WTC11 (cell line): ENCODE data around the gene SPATA46. TPM values are rescaled to one million over a fixed set of nuclear protein-coding genes. Genes with fewer than 3 reads are reported as not detected.

ENCODE experiments used
- ATAC-seq: fragments of 200-7000 bp; cut with Tn5 transposase; 2 replicates; pipeline ENCODE4 v1.10.0; 2021; ENCODE audit warnings: mild to moderate bottlenecking, moderate library complexity
- CTCF ChIA-PET: fragments of 300-600 bp; sonication (Branson Sonifier 250); formaldehyde crosslinking; loops from one replicate; lab custom pipeline; 2021; ENCODE audit warnings: antibody characterized with exemption; lab: Charles Lee
- POLR2A ChIA-PET: fragments of 350-600 bp; sonication (Branson Sonifier 250); formaldehyde crosslinking; loops from one replicate; lab custom pipeline; 2021; ENCODE audit warnings: antibody characterized with exemption; lab: Charles Lee
- DNase-seq: peaks from one replicate; pipeline ENCODE4 v3.0.0; 2021; ENCODE audit warnings: low spot score
- H3K27ac Mint-ChIP-seq: 2 replicates; pipeline ENCODE4 v1.8.0; 2021; ENCODE audit warnings: mixed read lengths
- H3K27me3 Mint-ChIP-seq: 2 replicates; pipeline ENCODE4 v1.8.0; 2021; ENCODE audit warnings: low read depth, mild to moderate bottlenecking, moderate library complexity, mixed read lengths
- H3K36me3 Mint-ChIP-seq: 2 replicates; pipeline ENCODE4 v1.8.0; 2021; ENCODE audit warnings: mixed read lengths
- H3K4me1 Mint-ChIP-seq: 2 replicates; pipeline ENCODE4 v1.8.0; 2022; ENCODE audit warnings: mixed read lengths
- H3K4me3 Mint-ChIP-seq: 2 replicates; pipeline ENCODE4 v1.8.0; 2021; ENCODE audit warnings: mild to moderate bottlenecking, moderate library complexity, mixed read lengths
- H3K9me3 Mint-ChIP-seq: 2 replicates; pipeline ENCODE4 v1.8.0; 2021; ENCODE audit warnings: mixed read lengths
- ATF1 ChIP-seq: sonication (generic); formaldehyde crosslinking; IDR thresholded peaks from 2 replicates; pipeline ENCODE4 v1.8.1; 2023; ENCODE audit warnings: mild to moderate bottlenecking, moderate library complexity, missing genetic modification reagents
- ELF4 ChIP-seq: sonication (generic); formaldehyde crosslinking; IDR thresholded peaks from 2 replicates; pipeline ENCODE4 v1.8.1; 2022; ENCODE audit warnings: low read depth, mild to moderate bottlenecking, moderate library complexity, missing genetic modification reagents
- FOXK1 ChIP-seq: sonication (generic); formaldehyde crosslinking; IDR thresholded peaks from 2 replicates; pipeline ENCODE4 v1.8.0; 2022; ENCODE audit warnings: mild to moderate bottlenecking, moderate library complexity, missing genetic modification reagents
- HMGA2 ChIP-seq: fragments of 250-450 bp; sonication (Bioruptor Pico); IDR thresholded peaks from 2 replicates; pipeline ENCODE4 v1.4.0; 2021; ENCODE audit warnings: mild to moderate bottlenecking, moderate library complexity
- JAZF1 ChIP-seq: fragments of 250-450 bp; sonication (Bioruptor Pico); IDR thresholded peaks from 2 replicates; pipeline ENCODE4 v1.9.0; 2021; ENCODE audit warnings: moderate library complexity, mild to moderate bottlenecking, inconsistent platforms
- MAX ChIP-seq: sonication (generic); formaldehyde crosslinking; IDR thresholded peaks from 2 replicates; pipeline ENCODE4 v1.8.0; 2022; ENCODE audit warnings: mild to moderate bottlenecking, missing genetic modification reagents
- MYBL2 ChIP-seq: sonication (generic); formaldehyde crosslinking; IDR thresholded peaks from 2 replicates; pipeline ENCODE4 v1.8.1; 2023; ENCODE audit warnings: mild to moderate bottlenecking, moderate library complexity, missing genetic modification reagents
- NFE2L1 ChIP-seq: sonication (generic); formaldehyde crosslinking; IDR thresholded peaks from 2 replicates; pipeline ENCODE4 v1.8.1; 2023; ENCODE audit warnings: missing genetic modification reagents
- NR1H2 ChIP-seq: sonication (generic); formaldehyde crosslinking; IDR thresholded peaks from 2 replicates; pipeline ENCODE4 v1.9.0; 2021; ENCODE audit warnings: mild to moderate bottlenecking, moderate library complexity, missing genetic modification reagents
- PRRX2 ChIP-seq: fragments of 250-450 bp; sonication (Bioruptor Pico); IDR thresholded peaks from 2 replicates; pipeline ENCODE4 v1.8.0; 2021; ENCODE audit warnings: mild to moderate bottlenecking
- RELA ChIP-seq: sonication (generic); formaldehyde crosslinking; IDR thresholded peaks from 2 replicates; pipeline ENCODE4 v1.8.1; 2022; ENCODE audit warnings: missing genetic modification reagents, mild to moderate bottlenecking, borderline replicate concordance
- SMAD3 ChIP-seq: sonication (generic); formaldehyde crosslinking; IDR thresholded peaks from 2 replicates; pipeline ENCODE4 v1.8.0; 2022; ENCODE audit warnings: missing genetic modification reagents, mild to moderate bottlenecking, borderline replicate concordance
- SP1 ChIP-seq: sonication (generic); formaldehyde crosslinking; conservative IDR thresholded peaks from 2 replicates; pipeline ENCODE4 v1.8.1; 2022; ENCODE audit warnings: missing genetic modification reagents
- ZBTB21 ChIP-seq: sonication (generic); formaldehyde crosslinking; IDR thresholded peaks from 2 replicates; pipeline ENCODE4 v1.8.1; 2023; ENCODE audit warnings: mild to moderate bottlenecking, missing genetic modification reagents, borderline replicate concordance
- ZNF138 ChIP-seq: sonication (generic); formaldehyde crosslinking; conservative IDR thresholded peaks from 2 replicates; pipeline ENCODE4 v1.8.1; 2022; ENCODE audit warnings: mild to moderate bottlenecking, moderate library complexity, missing genetic modification reagents
- ZNF423 ChIP-seq: fragments of 250-450 bp; sonication (Bioruptor Pico); IDR thresholded peaks from 2 replicates; pipeline ENCODE4 v2.1.2; 2022; ENCODE audit warnings: mild to moderate bottlenecking, moderate library complexity
- total RNA-seq: library from RNA; stranded (reverse); gene quantifications from 3 replicates; pipeline ENCODE4 v1.2.3, GENCODE V29; 2021
- TF ChIP-seq, protein P1 (sequence below): sonication (generic); formaldehyde crosslinking; IDR thresholded peaks from 2 replicates; pipeline ENCODE4 v1.8.0; 2022; ENCODE audit warnings: mild to moderate bottlenecking, missing genetic modification reagents
- TF ChIP-seq, protein P2 (sequence below): sonication (generic); formaldehyde crosslinking; IDR thresholded peaks from 2 replicates; pipeline ENCODE4 v1.8.1; 2023; ENCODE audit warnings: mild to moderate bottlenecking, missing genetic modification reagents
- TF ChIP-seq, protein P3 (sequence below): sonication (generic); formaldehyde crosslinking; IDR thresholded peaks from 2 replicates; pipeline ENCODE4 v1.8.1; 2023; ENCODE audit warnings: mild to moderate bottlenecking, missing genetic modification reagents, moderate library complexity
- TF ChIP-seq, protein P4 (sequence below): sonication (generic); formaldehyde crosslinking; IDR thresholded peaks from 2 replicates; pipeline ENCODE4 v1.8.1; 2022; ENCODE audit warnings: low read depth, mild to moderate bottlenecking, moderate library complexity, missing genetic modification reagents, borderline replicate concordance

The SPATA46 gene
- total RNA-seq, 1 experiment from 2014 or later: not detected

DNA sequence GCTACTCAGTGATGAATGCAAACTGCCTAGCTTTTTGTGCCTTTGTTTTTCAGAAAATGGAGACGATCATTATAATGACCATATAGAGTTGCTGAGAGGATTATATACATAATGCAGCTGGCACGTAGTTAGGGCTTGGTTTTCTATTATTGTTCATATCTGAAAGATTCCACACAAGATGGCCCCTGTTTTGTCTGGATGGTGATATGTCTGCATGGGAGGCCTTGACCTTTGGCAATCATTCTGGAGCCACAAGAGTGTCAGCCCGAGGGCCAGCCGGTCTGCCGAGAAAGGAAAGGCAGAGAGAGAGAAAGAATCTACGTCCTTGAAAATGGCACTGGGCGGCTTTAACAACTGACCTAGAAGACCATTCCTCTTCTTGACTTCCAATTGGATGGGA is 41.0 kb upstream of the SPATA46 start:
- DNase-seq (no peak), ATAC-seq (no peak)
- Mint-ChIP-seq H3K4me1 (peaks cover 4% of the 10 kb centered on the region), H3K9me3 (peaks cover 12% of the 10 kb centered on the region), H3K36me3 (peaks cover 7% of the 10 kb centered on the region), H3K4me3 (no peak overlapping the region), H3K27ac (no peak overlapping the region), H3K27me3 (no peaks in the 10 kb centered on the region)
- ChIA-PET POLR2A (no interaction called here), CTCF (interaction anchor here (1.4 kb wide), 1 partner anchor 60 kb away, joined by 4 read pairs; no protein-coding TSS in a partner anchor)
- TF ChIP-seq NFE2L1 (CRISPR knock-in tag): no peak
- TF ChIP-seq, protein P1, sequence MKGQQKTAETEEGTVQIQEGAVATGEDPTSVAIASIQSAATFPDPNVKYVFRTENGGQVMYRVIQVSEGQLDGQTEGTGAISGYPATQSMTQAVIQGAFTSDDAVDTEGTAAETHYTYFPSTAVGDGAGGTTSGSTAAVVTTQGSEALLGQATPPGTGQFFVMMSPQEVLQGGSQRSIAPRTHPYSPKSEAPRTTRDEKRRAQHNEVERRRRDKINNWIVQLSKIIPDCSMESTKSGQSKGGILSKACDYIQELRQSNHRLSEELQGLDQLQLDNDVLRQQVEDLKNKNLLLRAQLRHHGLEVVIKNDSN (CRISPR knock-in tag): no peak
- TF ChIP-seq RELA (CRISPR knock-in tag): no peak
- TF ChIP-seq MAX (CRISPR knock-in tag): no peak
- no peak for TF ChIP-seq ZNF423 (CRISPR knock-in tag)

GRCh38 chr1:162416909-162417308 is 40.3 kb upstream of the SPATA46 start:
- Mint-ChIP-seq H3K4me3 (no peak overlapping the region), H3K9me3 (peaks cover 12% of the 10 kb centered on the region), H3K27ac (no peak overlapping the region), H3K27me3 (no peaks in the 10 kb centered on the region), H3K4me1 (peaks cover 4% of the 10 kb centered on the region), H3K36me3 (peaks cover 7% of the 10 kb centered on the region)
- DNase-seq (no peak), ATAC-seq (no peak)
- TF ChIP-seq FOXK1 (CRISPR knock-in tag) (no peak), HMGA2 (CRISPR knock-in tag) (no peak), ELF4 (CRISPR knock-in tag) (no peak)
- TF ChIP-seq, protein P2, sequence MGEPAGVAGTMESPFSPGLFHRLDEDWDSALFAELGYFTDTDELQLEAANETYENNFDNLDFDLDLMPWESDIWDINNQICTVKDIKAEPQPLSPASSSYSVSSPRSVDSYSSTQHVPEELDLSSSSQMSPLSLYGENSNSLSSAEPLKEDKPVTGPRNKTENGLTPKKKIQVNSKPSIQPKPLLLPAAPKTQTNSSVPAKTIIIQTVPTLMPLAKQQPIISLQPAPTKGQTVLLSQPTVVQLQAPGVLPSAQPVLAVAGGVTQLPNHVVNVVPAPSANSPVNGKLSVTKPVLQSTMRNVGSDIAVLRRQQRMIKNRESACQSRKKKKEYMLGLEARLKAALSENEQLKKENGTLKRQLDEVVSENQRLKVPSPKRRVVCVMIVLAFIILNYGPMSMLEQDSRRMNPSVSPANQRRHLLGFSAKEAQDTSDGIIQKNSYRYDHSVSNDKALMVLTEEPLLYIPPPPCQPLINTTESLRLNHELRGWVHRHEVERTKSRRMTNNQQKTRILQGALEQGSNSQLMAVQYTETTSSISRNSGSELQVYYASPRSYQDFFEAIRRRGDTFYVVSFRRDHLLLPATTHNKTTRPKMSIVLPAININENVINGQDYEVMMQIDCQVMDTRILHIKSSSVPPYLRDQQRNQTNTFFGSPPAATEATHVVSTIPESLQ (CRISPR knock-in tag): no peak
- ChIA-PET CTCF (no interaction called here), POLR2A (no interaction called here)

- no peak for DNase-seq
- CTCF ChIA-PET: no interaction called here
- Mint-ChIP-seq H3K27ac (no peak overlapping the region), H3K27me3 (no peaks in the 10 kb centered on the region), H3K4me3 (no peak overlapping the region), H3K4me1 (peaks cover 8% of the 10 kb centered on the region), H3K9me3 (peaks cover 12% of the 10 kb centered on the region), H3K36me3 (peaks cover 7% of the 10 kb centered on the region)
- TF ChIP-seq ZNF138 (CRISPR knock-in tag) (no peak), ZBTB21 (no peak), NR1H2 (no peak), ATF1 (CRISPR knock-in tag) (no peak), SMAD3 (CRISPR knock-in tag) (no peak), PRRX2 (CRISPR knock-in tag) (no peak), SP1 (CRISPR knock-in tag) (no peak), MYBL2 (CRISPR knock-in tag) (no peak), RELA (CRISPR knock-in tag) (no peak), JAZF1 (CRISPR knock-in tag) (no peak), FOXK1 (CRISPR knock-in tag) (no peak)
- TF ChIP-seq, protein P3, sequence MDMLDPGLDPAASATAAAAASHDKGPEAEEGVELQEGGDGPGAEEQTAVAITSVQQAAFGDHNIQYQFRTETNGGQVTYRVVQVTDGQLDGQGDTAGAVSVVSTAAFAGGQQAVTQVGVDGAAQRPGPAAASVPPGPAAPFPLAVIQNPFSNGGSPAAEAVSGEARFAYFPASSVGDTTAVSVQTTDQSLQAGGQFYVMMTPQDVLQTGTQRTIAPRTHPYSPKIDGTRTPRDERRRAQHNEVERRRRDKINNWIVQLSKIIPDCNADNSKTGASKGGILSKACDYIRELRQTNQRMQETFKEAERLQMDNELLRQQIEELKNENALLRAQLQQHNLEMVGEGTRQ (CRISPR knock-in tag): no peak
- TF ChIP-seq, protein P4, sequence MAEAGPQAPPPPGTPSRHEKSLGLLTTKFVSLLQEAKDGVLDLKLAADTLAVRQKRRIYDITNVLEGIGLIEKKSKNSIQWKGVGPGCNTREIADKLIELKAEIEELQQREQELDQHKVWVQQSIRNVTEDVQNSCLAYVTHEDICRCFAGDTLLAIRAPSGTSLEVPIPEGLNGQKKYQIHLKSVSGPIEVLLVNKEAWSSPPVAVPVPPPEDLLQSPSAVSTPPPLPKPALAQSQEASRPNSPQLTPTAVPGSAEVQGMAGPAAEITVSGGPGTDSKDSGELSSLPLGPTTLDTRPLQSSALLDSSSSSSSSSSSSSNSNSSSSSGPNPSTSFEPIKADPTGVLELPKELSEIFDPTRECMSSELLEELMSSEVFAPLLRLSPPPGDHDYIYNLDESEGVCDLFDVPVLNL (CRISPR knock-in tag): no peak
- POLR2A ChIA-PET: no interaction called here
- no peak for ATAC-seq
These were observed 39.6 kb upstream of the SPATA46 start for GRCh38 chr1:162416215-162416614.
